Stomach (tissue), 9 donors: ENCODE results near the gene CNTNAP5. TPM values are rescaled to one million over a fixed set of nuclear protein-coding genes. Genes with fewer than 3 reads are reported as not detected.

ENCODE experiments used
- DNase-seq, 2 donors: peaks; one replicate each; pipeline versions ENCODE4 v3.0.0 to v3.0.0-alpha.2; 2013 to 2019
- H3K27ac ChIP-seq, 5 donors: fragments of 200-600 bp in 4 of 5; sonication (generic) in 4 of 5; one replicate each; pipeline ENCODE4 v1.5.1; 2013 to 2019; ENCODE audit warnings: mild to moderate bottlenecking in 1 of 5, moderate library complexity in 1 of 5
- H3K27me3 ChIP-seq, 3 donors: fragments of 200-600 bp; sonication (generic); one replicate each; pipeline ENCODE4 v1.5.1; 2017 to 2019; ENCODE audit warnings: mixed run types in 1 of 3
- H3K36me3 ChIP-seq, 4 donors: fragments of 200-600 bp; sonication (generic); 1 replicate in 3 of 4; 2 replicates in 1 of 4; pipeline ENCODE4 v1.5.1; 2016 to 2019
- H3K4me1 ChIP-seq, 4 donors: fragments of 200-600 bp; sonication (generic); one replicate each; pipeline ENCODE4 v1.5.1; 2016 to 2019
- H3K4me3 ChIP-seq, 4 donors: fragments of 200-600 bp; sonication (generic) in 3 of 4; one replicate each; pipeline ENCODE4 v1.5.1; 2016 to 2019; ENCODE audit warnings: mild to moderate bottlenecking in 1 of 4
- H3K9me3 ChIP-seq, 4 donors: fragments of 200-600 bp; sonication (generic); one replicate each; pipeline ENCODE4 v1.5.1; 2016 to 2019
- CTCF ChIP-seq, 7 experiments: fragments of 450-650 bp in 4 of 7; fragments of 200-600 bp in 3 of 7; sonication (generic) in 3 of 7; IDR thresholded peaks; one replicate each; pipeline ENCODE4 v1.5.1; 2016 to 2019; ENCODE audit warnings: antibody characterized with exemption in 7 of 7, control low read depth in 2 of 7, mild to moderate bottlenecking in 1 of 7
- EP300 ChIP-seq: sonication (generic); formaldehyde crosslinking; IDR thresholded peaks from one replicate; pipeline ENCODE4 v1.6.1; 2017; ENCODE audit warnings: antibody characterized with exemption
- POLR2A ChIP-seq, 4 donors: fragments of 450-650 bp; IDR thresholded peaks; one replicate each; pipeline ENCODE4 v1.6.1; 2016; ENCODE audit warnings: antibody characterized with exemption in 4 of 4, control low read depth in 2 of 4, mild to moderate bottlenecking in 1 of 4, moderate library complexity in 1 of 4
- POLR2AphosphoS5 ChIP-seq, 3 donors: sonication (generic); formaldehyde crosslinking; IDR thresholded peaks; one replicate each; pipeline ENCODE4 v1.6.1; 2016; ENCODE audit warnings: antibody characterized with exemption in 3 of 3
- WGBS, 5 donors: extraction: QIAGEN DNeasy Blood & Tissue Kit in 3 of 5; methylation state at CpG; one replicate each; pipeline versions ENCODE4 v1.1.5 to v1.1.7; 2013 to 2018; 5-methylcytosine and 5-hydroxymethylcytosine counted together
- intact Hi-C: fragments of 100-400 bp; cut with DNase I; formaldehyde crosslinking; loops from one replicate; pipeline ENCODE4 v1.15.1; 2023; ENCODE audit warnings: low total_unique reads
- polyA plus RNA-seq, 3 donors: library from polyadenylated mRNA; stranded (reverse); fragments of 200-250 nt; gene quantifications; one replicate each; pipeline ENCODE4 v1.2.3, GENCODE V29; 2013
- total RNA-seq, 5 donors: library from RNA; depleted of rRNA; stranded (reverse); fragments of >200 nt; gene quantifications; one replicate each; pipeline versions ENCODE4 v1.1.0 to v1.2.3, GENCODE V29; 2014 to 2016
- donor health status: healthy with polysubstance abuse.
- donor health status: Bipolar disorder and iron deficiency.
- donor health status: healthy.

The CNTNAP5 gene
- total and polyA plus RNA-seq, 8 donors, result 1.3 TPM; not detected in 7

- Histone ChIP-seq H3K36me3 (no peaks in the 10 kb centered on the region), H3K27me3 (no peaks in the 10 kb centered on the region), H3K27ac (no peak overlapping the region), H3K4me1 (peaks cover 0 to 12% (median 5%) of the 10 kb centered on the region in 4 donors), H3K4me3 (no peak overlapping the region), H3K9me3 (no peaks in the 10 kb centered on the region)
- no peak for DNase-seq
- intact Hi-C loops, result no loop called here
- TF ChIP-seq CTCF (IDR thresholded peaks at IDR 0.05) (no peak), POLR2A (IDR thresholded peaks at IDR 0.05) (no peak), EP300 (no peak), POLR2AphosphoS5 (IDR thresholded peaks at IDR 0.05) (no peak)
These were observed 545.8 kb downstream of the CNTNAP5 start for GRCh38 chr2:124570872-124571271.

GRCh38 chr2:124571836-124572235 is 546.7 kb downstream of the CNTNAP5 start:
- H3K27me3 ChIP-seq, result no peaks in the 10 kb centered on the region
- no peak for TF ChIP-seq POLR2AphosphoS5 (IDR thresholded peaks at IDR 0.05)
- no peak for TF ChIP-seq EP300
- TF ChIP-seq POLR2A (IDR thresholded peaks at IDR 0.05), result no peak
- TF ChIP-seq CTCF (IDR thresholded peaks at IDR 0.05), result no peak
- H3K27ac ChIP-seq, result no peak overlapping the region
- WGBS, 5 donors, result 86 to 96% (median 92%) methylated on average over 3 of the region's 3 CpGs
- intact Hi-C loops, result no loop called here
- no peaks in the 10 kb centered on the region for H3K9me3 ChIP-seq
- H3K36me3 ChIP-seq, result no peaks in the 10 kb centered on the region
- H3K4me1 ChIP-seq, result peaks cover 0 to 12% (median 5%) of the 10 kb centered on the region in 4 donors
- no peak for DNase-seq
- no peak overlapping the region for H3K4me3 ChIP-seq

- H3K36me3 ChIP-seq, result no peaks in the 10 kb centered on the region
- no peak for DNase-seq
- H3K9me3 ChIP-seq, result no peaks in the 10 kb centered on the region
- no peaks in the 10 kb centered on the region for H3K27me3 ChIP-seq
- no peak overlapping the region for H3K27ac ChIP-seq
- TF ChIP-seq POLR2A (IDR thresholded peaks at IDR 0.05) (no peak), EP300 (no peak), POLR2AphosphoS5 (IDR thresholded peaks at IDR 0.05) (no peak), CTCF (IDR thresholded peaks at IDR 0.05) (no peak)
- intact Hi-C loops, result no loop called here
- H3K4me1 ChIP-seq, result peaks cover 0 to 12% (median 5%) of the 10 kb centered on the region in 4 donors
- WGBS, 5 donors, result 18 to 33% (median 21%) methylated on average over 1 of the region's 1 CpG
- no peak overlapping the region for H3K4me3 ChIP-seq
These were observed 548.0 kb downstream of the CNTNAP5 start for GRCh38 chr2:124572934-124573634.

GRCh38 chr2:124575497-124575896 is 550.4 kb downstream of the CNTNAP5 start:
- WGBS, 5 donors, result 79 to 90% (median 86%) methylated on average over 2 of the region's 2 CpGs
- H3K9me3 ChIP-seq, result no peaks in the 10 kb centered on the region
- intact Hi-C loops, result no loop called here
- no peaks in the 10 kb centered on the region for H3K27me3 ChIP-seq
- no peak for DNase-seq
- H3K4me1 ChIP-seq, result peaks cover 0 to 12% (median 5%) of the 10 kb centered on the region in 4 donors
- H3K27ac ChIP-seq, result no peak overlapping the region
- no peak overlapping the region for H3K4me3 ChIP-seq
- TF ChIP-seq EP300, result no peak
- TF ChIP-seq CTCF (IDR thresholded peaks at IDR 0.05), result no peak
- TF ChIP-seq POLR2AphosphoS5 (IDR thresholded peaks at IDR 0.05), result no peak
- no peak for TF ChIP-seq POLR2A (IDR thresholded peaks at IDR 0.05)
- H3K36me3 ChIP-seq, result no peaks in the 10 kb centered on the region
